SK-N-MC (cell line): ENCODE results near the gene DELE1.

Experiments used
- DNase-seq: peaks from one replicate; pipeline ENCODE4 v3.0.0-alpha.2; 2011; ENCODE audit warnings: low read depth, low spot score
- H3K27ac ChIP-seq: fragments of 200-600 bp; sonication (generic); 2 replicates; pipeline ENCODE4 v1.5.1; 2016; ENCODE audit warnings: mixed run types
- H3K36me3 ChIP-seq: fragments of 200-600 bp; sonication (generic); 2 replicates; pipeline ENCODE4 v1.6.1; 2017; ENCODE audit warnings: antibody characterized with exemption, low read length, mixed read lengths; ENCODE audit not compliant: insufficient read depth
- H3K4me3 ChIP-seq: fragments of 200-600 bp; sonication (generic); 2 replicates; pipeline ENCODE4 v1.5.1; 2016
- H3K9ac ChIP-seq: fragments of 200-600 bp; sonication (generic); 2 replicates; pipeline ENCODE4 v1.8.0; 2017; ENCODE audit warnings: mixed run types, mixed read lengths; ENCODE audit not compliant: insufficient read length
- H3K9me3 ChIP-seq: fragments of 200-600 bp; sonication (generic); 2 replicates; pipeline ENCODE4 v1.6.1; 2017; ENCODE audit warnings: low read depth, mild to moderate bottlenecking, antibody characterized with exemption, low read length, moderate library complexity, mixed read lengths
- EZH2 ChIP-seq: fragments of 200-600 bp; sonication (generic); IDR thresholded peaks from one replicate; pipeline ENCODE4 v1.6.1; 2017; ENCODE audit warnings: antibody characterized with exemption
- FOXP2 ChIP-seq: optimal IDR thresholded peaks from 2 replicates; pipeline ENCODE3; 2011; ENCODE audit warnings: mild to moderate bottlenecking, moderate library complexity; ENCODE audit not compliant: insufficient read depth; ENCODE audit errors: extremely low read length, control extremely low read depth
- POLR2AphosphoS5 ChIP-seq: IDR thresholded peaks from 2 replicates; pipeline ENCODE4 v1.6.1; 2012; ENCODE audit warnings: mild to moderate bottlenecking, low read depth, low read length, borderline replicate concordance

Gene DELE1

DNA sequence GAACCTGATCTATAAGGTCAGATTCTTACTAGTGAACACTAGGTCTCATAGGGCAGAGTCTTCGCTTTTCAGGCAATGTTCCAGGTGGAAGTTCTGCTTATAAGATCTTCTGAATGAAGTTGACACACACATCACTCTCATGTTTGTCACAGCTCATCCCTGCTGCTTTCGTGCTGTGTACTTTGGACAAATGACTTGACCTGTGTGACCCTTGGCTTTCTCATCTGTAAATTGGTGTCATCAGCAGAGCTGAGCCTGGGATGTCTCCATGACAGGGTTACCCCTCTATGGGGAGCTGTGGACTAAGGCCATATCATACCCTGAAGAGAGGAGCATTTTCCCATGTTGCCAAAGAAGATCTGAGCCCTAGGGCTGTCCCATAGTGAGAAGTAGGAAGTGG lies 2.8 kb downstream of the DELE1 start:
- DNase-seq, result no peak
- Histone ChIP-seq H3K9me3 (no peaks in the 10 kb centered on the region), H3K4me3 (no peak overlapping the region), H3K9ac (no peak overlapping the region), H3K36me3 (peaks cover 37% of the 10 kb centered on the region), H3K27ac (no peak overlapping the region)
- no peak for TF ChIP-seq POLR2AphosphoS5
- TF ChIP-seq FOXP2, result no peak
- no peak for TF ChIP-seq EZH2

GRCh38 chr5:141928051-141928450 lies 4.4 kb downstream of the DELE1 start:
- TF ChIP-seq POLR2AphosphoS5 (no peak), FOXP2 (no peak), EZH2 (no peak)
- Histone ChIP-seq H3K9me3 (no peaks in the 10 kb centered on the region), H3K4me3 (no peak overlapping the region), H3K36me3 (peaks cover 47% of the 10 kb centered on the region), H3K27ac (no peak overlapping the region), H3K9ac (no peak overlapping the region)
- DNase-seq, result no peak

- H3K9ac ChIP-seq, result no peak overlapping the region
- no peak for TF ChIP-seq EZH2
- TF ChIP-seq POLR2AphosphoS5, result no peak
- no peak for TF ChIP-seq FOXP2
- H3K9me3 ChIP-seq, result no peaks in the 10 kb centered on the region
- DNase-seq, result no peak
- H3K4me3 ChIP-seq, result no peak overlapping the region
- no peak overlapping the region for H3K27ac ChIP-seq
- H3K36me3 ChIP-seq, result peaks cover 51% of the 10 kb centered on the region
Measured at GRCh38 chr5:141929398-141930058, 5.9 kb downstream of the DELE1 start.

DNA sequence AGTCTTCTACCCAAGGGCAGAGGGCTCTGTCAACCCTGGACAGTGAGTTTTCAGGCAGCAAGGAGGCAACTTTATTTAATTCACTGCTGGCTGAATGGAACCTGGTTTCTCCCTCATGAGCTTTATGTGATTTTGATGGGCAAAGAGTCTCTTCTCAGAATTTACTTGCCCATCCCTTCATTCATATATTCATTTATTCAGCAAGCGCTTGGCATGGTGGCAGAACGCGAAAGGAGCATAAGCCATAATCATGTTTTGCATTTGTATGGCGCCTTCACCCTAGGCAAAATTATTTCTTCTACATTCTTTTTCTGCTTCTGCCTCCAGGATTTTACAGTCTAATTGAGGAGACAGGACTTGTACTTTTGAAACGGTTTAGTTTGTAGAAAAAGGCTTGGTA lies 8.0 kb downstream of the DELE1 start:
- Histone ChIP-seq H3K27ac (no peak overlapping the region), H3K9me3 (no peaks in the 10 kb centered on the region), H3K36me3 (peaks cover 51% of the 10 kb centered on the region), H3K4me3 (no peak overlapping the region), H3K9ac (no peak overlapping the region)
- TF ChIP-seq POLR2AphosphoS5 (no peak), EZH2 (no peak), FOXP2 (no peak)
- no peak for DNase-seq

GRCh38 chr5:141933151-141933550 lies 9.5 kb downstream of the DELE1 start:
- DNase-seq, result no peak
- Histone ChIP-seq H3K4me3 (no peak overlapping the region), H3K9me3 (no peaks in the 10 kb centered on the region), H3K27ac (no peak overlapping the region), H3K9ac (no peak overlapping the region), H3K36me3 (peaks cover 44% of the 10 kb centered on the region)
- TF ChIP-seq EZH2 (no peak), POLR2AphosphoS5 (no peak), FOXP2 (no peak)

- H3K4me3 ChIP-seq, result no peak overlapping the region
- no peak for TF ChIP-seq POLR2AphosphoS5
- TF ChIP-seq EZH2, result no peak
- TF ChIP-seq FOXP2, result no peak
- H3K36me3 ChIP-seq, result peaks cover 48% of the 10 kb centered on the region
- no peaks in the 10 kb centered on the region for H3K9me3 ChIP-seq
- no peak overlapping the region for H3K9ac ChIP-seq
- no peak for DNase-seq
- no peak overlapping the region for H3K27ac ChIP-seq
Measured at GRCh38 chr5:141934099-141934844, 10.6 kb downstream of the DELE1 start.

DNA sequence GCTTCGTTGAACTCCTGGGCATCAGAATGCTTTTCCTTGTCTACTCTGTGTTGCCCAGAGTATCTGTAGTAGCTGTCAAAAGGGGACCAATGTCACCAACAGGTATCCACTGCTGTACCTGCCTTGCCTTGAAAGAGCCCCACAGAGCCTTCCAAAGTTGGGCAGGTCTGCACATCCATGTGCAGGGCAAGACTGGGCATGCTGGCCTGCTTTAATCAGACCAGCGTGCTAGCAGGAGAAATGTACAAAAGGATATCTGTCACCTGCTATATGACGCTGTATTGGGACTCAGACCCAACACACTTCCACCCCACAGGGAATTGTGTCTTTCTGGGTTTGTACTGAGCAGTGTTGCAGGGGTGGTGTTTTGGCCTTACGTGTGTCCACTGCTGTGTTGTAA lies 11.9 kb downstream of the DELE1 start:
- no peak for DNase-seq
- Histone ChIP-seq H3K36me3 (peaks cover 40% of the 10 kb centered on the region), H3K9ac (no peak overlapping the region), H3K4me3 (no peak overlapping the region), H3K27ac (no peak overlapping the region), H3K9me3 (no peaks in the 10 kb centered on the region)
- TF ChIP-seq POLR2AphosphoS5 (no peak), EZH2 (no peak), FOXP2 (no peak)

- Histone ChIP-seq H3K27ac (peak overlapping the region; percentile 36; the same call in 1 of the 2 replicates), H3K4me3 (no peak overlapping the region), H3K36me3 (peaks cover 11% of the 10 kb centered on the region; the same call in 1 of the 2 replicates), H3K9ac (no peak overlapping the region), H3K9me3 (no peaks in the 10 kb centered on the region)
- TF ChIP-seq POLR2AphosphoS5 (no peak), EZH2 (no peak), FOXP2 (no peak)
- no peak for DNase-seq
Measured at GRCh38 chr5:141940695-141941271, 17.1 kb downstream of the DELE1 start.
